Kidney glomerular epithelial cell (primary cell): ENCODE measurements around the gene TRIM31.
"Not testable (repeated sequence)": the region's sequence is repeated elsewhere in the genome, so short reads cannot be mapped to it uniquely, and the experiment has no call there.

Experiments
- DNase-seq: peaks from one replicate; lab custom pipeline; 2025; lab: John Stamatoyannopoulos, UW

The TRIM31 gene

DNA sequence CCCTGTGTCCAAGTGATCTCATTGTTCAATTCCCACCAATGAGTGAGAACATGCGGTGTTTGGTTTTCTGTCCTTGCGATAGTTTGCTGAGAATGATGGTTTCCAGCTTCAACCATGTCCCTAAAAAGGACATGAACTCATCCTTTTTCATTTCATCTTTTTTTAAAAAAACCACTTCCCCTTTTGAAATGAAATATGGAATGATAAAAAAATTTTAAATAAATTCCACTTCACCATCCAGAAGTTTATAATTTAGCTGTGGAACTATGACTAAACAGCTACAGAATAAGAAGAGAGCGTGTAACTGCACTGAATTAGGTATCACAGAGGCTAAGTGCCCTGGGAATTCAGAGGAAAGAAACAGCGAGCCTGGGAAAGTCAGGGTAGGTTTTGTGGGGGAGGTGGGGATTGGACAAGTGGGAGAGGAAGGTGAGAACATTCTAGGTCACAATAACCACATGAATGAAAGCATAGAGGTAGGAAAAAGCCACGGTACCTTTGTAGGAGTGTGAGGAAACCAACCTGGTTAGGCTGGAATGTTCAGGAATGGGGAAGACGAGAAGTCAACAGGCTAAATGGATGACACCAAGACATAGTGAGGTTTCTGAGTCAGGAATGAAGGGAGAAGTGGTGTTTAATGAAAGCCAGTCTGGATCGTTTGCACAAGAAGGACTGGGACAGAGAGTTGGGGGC is 37.1 kb upstream of the TRIM31 start:
- peak; percentile 25 for DNase-seq

DNA sequence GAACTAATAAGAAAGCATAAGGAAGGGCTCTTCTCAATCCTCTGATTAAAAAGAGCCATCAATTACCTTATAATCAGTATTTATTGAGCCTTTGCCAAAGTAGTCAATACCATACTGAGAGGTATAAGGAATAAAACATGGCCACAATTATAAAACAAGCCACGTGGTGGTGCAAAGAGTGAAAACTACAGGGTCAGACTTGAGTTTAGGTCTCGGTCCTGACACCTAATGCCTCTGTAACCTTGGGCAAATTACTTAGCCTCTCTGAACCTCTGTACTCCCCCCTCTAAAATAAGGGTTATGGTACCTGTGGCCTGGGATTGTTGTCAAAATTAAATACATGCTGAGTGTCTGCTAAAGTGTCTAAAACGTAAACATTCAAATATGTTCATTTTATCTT is 36.3 kb upstream of the TRIM31 start:
- DNase-seq, result no peak

DNA sequence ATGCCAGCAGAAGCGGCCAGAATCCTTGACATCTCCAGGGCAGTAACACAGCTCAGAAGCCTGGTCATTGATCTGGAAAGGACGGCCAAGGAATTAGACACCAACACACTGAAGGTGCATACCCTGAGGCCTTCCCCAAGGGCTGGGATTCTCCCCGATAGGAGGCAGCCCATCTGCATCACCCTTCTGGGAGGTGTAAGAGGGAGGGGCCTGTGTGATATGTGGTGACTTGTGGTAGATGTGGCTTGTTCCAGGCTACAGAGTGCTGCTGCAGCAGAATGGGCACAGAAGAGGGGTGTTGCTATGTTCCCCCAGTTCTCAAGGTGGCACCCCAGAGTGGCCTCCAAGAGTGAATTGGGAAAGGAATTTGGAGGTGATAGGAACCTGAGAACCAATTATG is 34.2 kb upstream of the TRIM31 start:
- no peak for DNase-seq

DNA sequence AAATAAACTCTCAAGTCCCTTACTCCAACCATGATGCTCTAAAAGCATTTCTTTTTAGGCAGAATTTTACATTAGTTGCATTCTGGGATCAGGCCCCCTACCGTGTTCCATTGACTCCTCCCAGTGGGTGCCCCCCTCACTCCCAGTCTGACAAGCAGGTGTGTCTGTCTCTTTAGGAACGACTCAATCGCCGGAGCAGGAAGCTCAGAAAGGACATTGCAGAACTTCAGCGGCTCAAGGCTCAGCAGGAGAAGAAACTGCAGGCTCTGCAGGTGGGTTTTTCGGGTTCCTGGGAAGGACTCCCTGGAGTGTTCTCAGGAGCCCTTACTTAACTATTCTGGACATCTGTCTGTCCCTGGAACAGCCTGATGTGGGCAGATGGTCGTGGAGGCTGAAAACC is 32.9 kb upstream of the TRIM31 start:
- DNase-seq, result no peak

DNA sequence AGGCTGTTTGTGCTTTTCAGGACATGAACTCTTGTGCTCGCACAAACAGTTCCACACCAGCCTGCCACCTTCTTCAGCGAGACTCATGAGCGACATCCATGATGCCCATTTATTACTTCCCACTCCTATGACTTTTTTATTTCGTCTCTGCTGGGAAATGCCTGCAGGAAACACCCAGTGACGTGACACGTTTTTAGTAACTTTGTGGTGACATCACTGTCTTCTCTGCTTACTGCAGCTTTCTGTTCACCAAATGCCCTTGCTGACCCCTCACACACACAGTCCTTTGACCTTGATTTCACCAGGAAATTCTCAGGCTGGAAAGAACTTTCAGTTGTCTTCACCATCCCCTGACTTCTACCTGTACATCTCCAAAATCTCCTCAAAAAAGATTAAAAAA is 31.9 kb upstream of the TRIM31 start:
- no peak for DNase-seq

DNA sequence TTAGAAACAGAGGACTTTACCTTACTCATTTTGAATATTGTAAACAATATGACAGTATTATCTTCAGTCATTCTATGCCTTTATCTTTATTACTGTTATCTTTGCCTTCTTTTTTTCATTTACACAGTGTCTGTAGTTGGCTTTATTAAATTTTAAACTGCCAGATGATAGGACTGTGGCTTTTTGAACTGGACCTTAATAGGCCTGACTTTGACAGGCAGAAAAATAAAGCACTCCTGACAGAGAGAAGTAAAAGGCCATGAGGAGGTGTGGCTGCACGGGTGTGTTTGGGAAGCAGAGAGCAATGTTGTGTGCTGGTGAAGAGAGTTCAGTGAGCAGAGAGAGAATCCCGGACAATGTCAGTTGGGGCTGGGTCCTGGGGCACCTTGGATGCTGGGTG is 30.9 kb upstream of the TRIM31 start:
- no peak for DNase-seq

DNA sequence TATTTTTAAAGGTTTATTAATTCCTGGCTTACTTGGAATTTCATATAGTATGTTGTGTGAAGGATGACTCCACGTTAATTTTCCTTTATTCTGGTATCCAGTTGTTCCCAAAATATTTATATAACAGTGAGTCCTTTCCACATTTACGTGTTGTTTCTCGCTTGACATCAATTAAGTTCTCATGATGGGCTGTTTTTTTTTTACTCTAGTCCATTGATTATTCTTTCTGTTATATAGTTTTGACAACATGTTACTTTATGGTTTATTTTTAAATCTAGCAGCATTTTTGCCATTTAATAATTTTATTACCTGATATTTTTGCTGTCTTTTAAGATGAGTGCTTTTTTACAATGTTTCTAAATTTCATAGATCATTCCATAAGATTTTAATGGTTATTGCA is 29.8 kb upstream of the TRIM31 start:
- DNase-seq, result no peak

DNA sequence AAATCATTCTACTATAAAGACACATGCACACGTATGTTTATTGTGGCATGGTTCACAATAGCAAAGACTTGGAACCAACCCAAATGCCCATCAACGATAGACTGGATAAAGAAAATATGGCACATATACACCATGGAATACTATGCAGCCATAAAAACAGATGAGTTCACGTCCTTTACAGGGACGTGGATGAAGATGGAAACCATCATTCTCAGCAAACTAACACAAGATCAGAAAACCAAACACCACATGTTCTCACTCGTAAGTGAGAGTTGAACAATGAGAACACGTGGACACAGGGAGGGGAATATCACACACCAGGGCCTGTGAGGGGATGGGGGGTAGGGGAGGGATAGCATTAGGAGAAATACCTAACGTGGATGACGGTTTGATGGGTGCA is 27.4 kb upstream of the TRIM31 start:
- not testable (repeated sequence) for DNase-seq

DNA sequence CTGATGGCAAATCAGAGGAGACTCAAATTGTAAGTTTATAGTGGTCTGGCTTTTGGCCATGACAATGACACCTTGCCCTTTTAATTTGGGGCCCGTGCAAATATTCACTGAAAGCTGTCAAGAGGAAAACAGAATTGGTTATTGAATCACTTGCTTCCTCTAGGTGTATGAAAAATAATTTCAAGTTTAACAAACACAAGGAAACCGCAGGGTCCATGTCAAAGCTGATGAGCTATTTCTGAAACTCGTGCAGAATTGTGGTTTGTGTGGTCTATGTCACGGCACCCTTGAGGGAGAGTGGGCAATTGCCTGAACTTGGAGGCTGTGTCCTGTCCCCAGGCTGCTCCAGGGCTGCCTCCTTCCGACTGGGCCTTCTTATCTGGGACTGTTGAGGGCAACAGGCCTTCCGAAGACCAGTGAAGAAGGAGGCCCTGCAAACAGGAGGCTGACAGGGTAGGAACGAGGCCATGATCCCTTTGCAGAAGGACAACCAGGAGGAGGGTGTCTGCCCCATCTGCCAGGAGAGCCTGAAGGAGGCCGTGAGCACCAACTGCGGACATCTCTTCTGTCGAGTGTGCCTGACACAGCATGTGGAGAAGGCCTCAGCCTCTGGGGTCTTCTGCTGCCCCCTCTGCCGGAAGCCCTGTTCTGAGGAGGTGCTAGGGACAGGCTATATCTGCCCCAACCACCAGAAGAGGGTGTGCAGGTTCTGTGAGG is 23.8 kb upstream of the TRIM31 start:
- DNase-seq, result no peak

DNA sequence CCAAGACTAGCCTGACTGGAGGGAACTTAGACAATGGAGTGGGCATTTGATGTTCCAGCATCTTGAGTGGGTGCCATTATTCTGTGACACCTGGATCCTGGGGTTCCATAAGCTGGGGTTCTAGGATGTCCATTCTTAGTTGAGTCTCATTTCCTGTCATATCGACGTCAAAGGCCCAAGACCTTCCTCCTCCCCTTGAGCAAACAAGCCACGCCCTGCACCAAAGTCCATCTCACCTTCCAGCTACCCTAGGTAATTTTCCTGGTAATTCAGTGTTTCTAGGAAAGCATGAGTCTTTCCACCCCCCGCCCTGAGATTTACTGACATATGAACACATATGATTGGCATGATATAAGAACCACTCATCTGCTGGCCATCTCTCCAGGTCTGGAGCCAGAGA is 22.9 kb upstream of the TRIM31 start, which contains the start of gene TRIM40:
TRIM40 (plus strand) TSS at position 384 of the 400 bp plus-strand sequence. CDS start 897 bp downstream, outside the sequence.
- DNase-seq, result no peak

DNA sequence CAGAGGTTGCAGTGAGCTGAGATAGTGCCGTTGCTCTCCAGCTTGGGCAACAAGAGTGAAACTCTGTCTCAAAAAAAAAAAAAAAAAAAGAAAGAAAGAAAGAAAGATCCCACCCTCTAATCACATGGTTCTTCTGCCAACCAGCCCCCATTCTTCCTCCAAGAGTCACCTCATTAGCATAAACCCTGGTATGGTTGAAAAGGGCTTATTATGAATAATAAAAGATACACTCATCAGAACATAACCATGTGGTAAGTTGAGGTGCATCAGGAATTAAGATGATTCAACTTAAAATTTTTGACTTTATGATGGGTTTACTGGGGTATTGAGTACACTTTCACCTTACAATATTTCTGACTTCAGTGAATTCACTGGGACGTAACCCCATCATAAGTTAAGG is 22.3 kb upstream of the TRIM31 start:
- no peak for DNase-seq

DNA sequence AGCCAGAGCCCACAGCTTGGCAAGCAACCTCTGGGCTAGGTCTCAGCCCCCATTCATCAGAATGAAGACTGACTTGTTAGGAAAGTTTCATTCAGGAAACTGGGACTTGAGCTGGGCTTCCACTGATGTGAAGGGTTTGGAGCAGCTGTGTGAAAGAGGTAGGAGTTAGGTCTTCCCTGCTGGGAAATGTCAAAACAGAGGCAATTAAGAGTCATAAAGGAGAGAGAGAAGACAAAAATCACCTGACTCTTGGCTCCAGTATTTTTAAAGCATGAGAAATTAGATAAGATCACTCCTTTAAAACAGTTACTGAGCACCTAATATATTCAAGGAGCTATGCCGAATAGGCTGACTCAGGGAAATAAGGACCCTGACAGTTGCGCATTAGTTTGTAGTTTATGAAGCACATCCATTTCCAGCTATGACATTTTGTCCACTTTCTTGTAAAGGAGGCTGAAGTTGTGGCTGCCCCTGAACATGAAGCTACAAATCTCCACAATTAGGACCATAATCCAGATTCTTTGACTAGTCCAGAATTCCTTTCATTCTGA is 19.1 kb upstream of the TRIM31 start:
- DNase-seq, result no peak

DNA sequence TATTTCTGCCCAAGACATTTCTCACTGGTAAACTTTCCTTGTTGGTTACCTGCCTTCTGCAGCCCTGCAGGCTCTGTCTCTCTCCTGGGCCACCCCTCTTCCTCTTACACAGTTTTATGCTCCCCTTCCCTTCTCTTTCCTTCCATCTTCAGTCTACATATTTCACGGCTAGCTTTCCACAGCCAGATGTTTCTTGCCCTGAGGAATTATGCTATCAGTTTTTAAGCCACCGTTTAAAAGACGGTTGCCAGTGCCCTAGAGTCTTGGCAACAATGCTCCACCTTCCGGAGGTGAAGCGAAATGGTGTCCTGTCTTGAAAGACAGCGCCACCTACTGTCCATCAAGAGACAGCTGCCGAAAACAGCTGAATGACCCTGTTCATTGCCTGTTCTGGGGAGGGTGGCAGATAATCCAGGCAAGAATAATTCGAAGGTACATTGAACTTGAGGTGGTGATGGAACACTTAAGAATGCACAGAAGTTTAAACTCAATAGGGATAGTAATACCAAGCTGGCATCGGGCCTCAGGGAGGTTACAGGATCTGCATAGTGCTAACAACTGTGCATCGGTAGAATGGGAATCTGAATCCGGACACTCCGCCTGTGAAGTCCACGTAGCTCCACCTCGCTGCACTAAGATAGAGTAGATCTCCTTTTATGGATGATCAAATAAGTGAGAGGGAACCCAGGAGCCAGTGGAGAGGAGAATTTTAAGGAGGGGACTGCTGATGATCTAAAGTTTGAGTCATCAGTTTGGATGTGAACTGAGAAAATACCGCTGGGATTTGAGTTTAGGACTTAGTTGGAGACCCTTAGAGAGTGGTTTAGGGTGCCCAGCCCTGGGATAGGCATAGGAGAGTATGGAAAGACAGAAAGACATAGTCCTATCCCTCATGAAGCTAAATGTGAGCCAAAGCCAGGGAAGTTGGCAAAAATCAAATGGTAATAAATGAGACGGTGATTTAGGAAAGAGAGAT is 18.3 kb upstream of the TRIM31 start:
- DNase-seq, result peak; percentile 50

DNA sequence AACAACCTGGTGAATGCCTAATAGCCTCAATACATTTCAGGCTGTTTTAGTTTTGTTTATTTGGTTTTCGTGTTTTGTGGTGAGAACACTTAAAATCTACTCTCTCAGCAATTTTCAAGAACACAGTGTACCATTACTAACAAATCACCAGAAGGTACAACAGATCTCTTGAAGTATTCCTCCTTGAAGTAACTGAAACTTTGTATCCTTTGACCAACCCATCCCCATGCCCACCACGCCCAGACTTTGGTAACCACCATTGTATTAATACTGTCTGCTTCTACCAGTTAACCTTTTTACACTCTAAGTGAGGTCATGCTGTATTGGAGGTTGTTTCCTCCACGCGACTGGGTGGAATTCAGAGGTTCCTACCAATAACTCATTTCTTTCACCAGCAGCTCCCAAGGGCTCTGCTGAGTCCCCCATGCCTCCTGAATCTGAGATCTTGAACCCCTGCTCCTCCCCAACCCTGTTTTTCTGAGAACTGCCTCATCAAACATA is 17.3 kb upstream of the TRIM31 start:
- DNase-seq, result no peak

DNA sequence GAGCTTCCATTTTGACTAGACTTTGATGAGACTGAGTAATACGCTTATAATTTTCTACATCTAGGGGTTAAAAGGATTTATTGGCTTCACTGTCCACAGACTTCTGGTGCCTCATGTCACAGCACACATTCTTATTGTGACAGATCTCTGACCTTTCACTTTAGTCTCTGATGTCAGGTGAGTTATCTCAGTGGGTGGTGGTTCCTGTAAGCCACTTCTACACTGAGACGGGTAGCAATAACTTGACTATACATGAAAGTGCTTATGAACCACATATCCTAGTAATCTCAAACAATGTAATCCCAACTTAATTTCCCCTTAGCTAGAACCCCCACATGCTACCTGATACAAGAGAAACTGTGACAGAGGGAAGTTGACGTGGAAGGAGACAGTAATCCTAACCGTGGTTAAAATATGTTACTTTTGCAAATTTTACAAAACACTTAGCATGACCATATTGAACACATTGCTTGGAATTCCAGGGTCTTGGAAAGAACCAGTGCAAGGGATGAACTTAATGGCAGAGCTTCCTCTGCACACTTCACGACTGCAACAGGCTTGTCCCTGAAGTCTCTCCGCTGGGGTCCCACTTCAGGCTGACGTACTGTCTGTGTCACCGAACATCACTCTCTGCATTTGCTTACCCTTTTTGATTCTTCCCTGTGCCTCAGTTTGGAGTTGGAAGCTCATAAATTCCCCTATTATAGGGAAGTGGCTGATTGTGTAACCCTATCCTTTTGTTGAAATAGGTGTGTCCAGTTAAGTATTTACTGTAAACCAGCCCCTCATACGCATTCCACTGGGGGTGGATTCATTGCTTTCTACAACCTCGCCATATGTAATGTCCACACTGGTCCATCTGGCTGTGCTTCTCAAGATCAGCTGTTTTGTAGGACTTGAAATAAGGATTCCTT is 16.6 kb upstream of the TRIM31 start:
- no peak for DNase-seq

DNA sequence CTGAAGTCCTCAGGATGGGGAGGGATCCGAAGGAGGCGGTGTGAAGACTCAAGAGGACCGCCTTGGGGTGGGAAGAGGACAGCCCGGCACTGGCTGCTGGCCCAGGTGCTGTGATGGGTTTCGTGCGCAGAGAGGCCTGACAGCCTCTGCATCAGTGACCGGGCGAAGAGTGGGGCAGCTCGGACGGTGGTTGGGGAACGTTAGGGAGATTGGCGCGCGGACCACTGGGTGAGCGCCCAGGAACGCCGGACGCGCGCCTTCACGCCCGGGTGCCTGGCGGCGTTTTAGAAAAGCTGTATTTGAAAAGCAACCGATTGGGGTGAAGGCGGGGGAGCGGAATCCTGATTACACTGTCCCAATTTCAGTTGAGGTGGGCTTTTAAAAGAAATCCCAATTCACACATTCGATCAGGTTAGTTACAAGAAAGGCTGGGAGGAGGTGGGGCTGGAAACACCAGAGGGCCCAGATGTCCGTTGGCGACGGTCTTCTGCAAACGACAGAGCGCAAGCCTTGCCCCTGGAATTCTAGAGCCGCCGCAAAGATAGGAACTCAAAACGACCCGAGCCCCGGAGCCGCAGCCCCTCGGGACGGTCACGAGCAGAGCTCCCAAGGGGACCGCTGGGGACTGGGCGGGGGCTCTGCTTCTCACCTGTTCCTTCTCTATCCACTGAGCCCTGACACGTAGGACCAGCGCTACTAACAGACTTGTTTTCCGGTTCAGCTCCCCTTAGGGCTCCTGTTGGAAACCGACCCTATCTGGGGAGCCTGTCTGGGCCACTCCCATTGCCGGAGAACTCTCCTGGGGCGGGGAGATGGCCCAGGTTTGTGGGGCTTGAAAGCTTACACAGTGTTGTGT is 14.6 kb upstream of the TRIM31 start:
- DNase-seq, result no peak

DNA sequence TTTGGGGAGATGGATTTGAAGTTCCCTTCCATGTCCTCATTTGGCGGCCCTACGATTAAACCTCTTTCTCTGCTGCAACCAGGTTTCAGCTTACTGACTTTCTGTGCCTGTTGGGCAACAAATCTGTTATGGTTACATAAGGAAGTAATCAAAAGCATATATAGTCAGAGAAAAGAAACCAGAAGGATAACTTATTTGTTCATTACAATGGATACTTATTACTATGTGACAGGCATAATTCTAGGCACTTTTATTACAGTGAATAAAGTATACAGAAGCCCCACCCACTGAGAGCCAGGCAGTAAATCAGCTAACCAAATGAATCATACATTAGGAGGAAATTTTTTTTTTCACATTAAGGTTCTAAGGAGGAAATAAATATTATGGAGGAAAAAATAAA is 9.6 kb upstream of the TRIM31 start:
- no peak for DNase-seq

DNA sequence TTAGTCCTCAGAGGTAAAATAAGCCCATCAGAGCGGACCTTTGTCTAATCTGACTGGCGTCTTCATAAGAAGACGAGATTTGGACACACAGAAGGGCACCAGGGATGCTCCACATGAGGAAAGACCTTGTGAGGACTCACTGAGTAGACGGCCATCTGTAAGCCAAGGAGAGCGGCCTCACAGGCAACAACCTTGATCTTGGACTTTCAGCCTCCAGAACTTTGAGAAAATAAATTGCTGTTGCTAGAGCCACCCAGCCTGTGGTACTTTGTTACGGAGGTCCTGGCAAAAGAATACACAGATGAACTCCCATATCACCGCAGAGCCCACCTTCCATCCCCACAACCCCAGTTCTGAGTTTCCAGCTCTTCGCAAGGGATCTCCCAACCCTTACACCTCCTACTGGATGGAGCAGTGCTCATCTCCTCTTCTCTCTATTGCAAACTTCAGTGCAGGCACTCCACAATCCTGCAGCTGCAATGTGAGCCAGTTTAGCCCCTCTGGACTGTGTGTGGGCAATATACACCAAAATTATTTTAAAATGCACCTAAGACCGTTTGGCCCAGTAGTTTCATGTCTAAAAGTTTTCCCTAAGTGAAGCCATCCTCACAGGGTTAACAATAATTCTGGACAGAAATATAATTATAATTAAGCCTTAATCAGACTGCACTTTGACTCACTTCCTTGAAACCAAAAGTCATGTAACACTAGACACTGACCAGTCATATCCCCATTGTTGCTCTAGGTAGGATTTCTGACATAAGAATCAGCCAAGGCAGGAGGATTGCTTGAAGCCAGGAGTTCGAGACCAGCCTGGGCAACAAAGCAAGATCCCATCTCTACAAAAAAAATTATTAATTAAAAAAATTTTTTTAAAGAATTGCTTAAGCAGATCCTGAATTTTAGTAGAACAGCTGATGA is 8.8 kb upstream of the TRIM31 start:
- DNase-seq, result no peak

DNA sequence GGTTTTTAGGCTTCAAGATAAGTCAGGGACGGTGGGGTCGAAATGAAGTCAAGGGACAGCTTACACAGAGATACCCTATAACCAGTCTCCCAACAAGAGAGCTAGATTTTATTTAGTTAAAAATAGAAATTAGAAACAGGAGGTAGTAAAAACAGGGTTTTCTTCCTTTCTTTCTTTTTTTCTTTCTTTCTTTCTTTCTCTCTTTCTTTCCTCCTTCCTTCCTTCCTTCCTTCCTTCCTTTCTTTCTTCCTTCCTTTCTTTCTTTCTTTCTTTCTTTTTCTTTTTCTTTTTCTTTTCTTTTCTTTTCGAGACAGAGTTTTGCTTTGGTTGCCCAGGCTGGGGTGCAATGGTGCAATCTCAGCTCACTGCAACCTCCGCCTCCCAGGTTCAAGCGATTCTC is 5.8 kb upstream of the TRIM31 start:
- DNase-seq, result not testable (repeated sequence)
